Stomach (tissue), 9 donors: Measurements from ENCODE around the gene SLFNL1. TPM values are rescaled to one million over a fixed set of nuclear protein-coding genes. Genes with fewer than 3 reads are reported as not detected.

Source experiments
- DNase-seq, 2 donors: peaks; one replicate each; pipeline versions ENCODE4 v3.0.0 to v3.0.0-alpha.2; 2013 to 2019
- H3K27ac ChIP-seq, 5 donors: fragments of 200-600 bp in 4 of 5; sonication (generic) in 4 of 5; one replicate each; pipeline ENCODE4 v1.5.1; 2013 to 2019; ENCODE audit warnings: mild to moderate bottlenecking in 1 of 5, moderate library complexity in 1 of 5
- H3K27me3 ChIP-seq, 3 donors: fragments of 200-600 bp; sonication (generic); one replicate each; pipeline ENCODE4 v1.5.1; 2017 to 2019; ENCODE audit warnings: mixed run types in 1 of 3
- H3K36me3 ChIP-seq, 4 donors: fragments of 200-600 bp; sonication (generic); 1 replicate in 3 of 4; 2 replicates in 1 of 4; pipeline ENCODE4 v1.5.1; 2016 to 2019
- H3K4me1 ChIP-seq, 4 donors: fragments of 200-600 bp; sonication (generic); one replicate each; pipeline ENCODE4 v1.5.1; 2016 to 2019
- H3K4me3 ChIP-seq, 4 donors: fragments of 200-600 bp; sonication (generic) in 3 of 4; one replicate each; pipeline ENCODE4 v1.5.1; 2016 to 2019; ENCODE audit warnings: mild to moderate bottlenecking in 1 of 4
- H3K9me3 ChIP-seq, 4 donors: fragments of 200-600 bp; sonication (generic); one replicate each; pipeline ENCODE4 v1.5.1; 2016 to 2019
- EP300 ChIP-seq: sonication (generic); formaldehyde crosslinking; IDR thresholded peaks from one replicate; pipeline ENCODE4 v1.6.1; 2017; ENCODE audit warnings: antibody characterized with exemption
- POLR2A ChIP-seq, 4 donors: fragments of 450-650 bp; IDR thresholded peaks; one replicate each; pipeline ENCODE4 v1.6.1; 2016; ENCODE audit warnings: antibody characterized with exemption in 4 of 4, control low read depth in 2 of 4, mild to moderate bottlenecking in 1 of 4, moderate library complexity in 1 of 4
- POLR2AphosphoS5 ChIP-seq, 3 donors: sonication (generic); formaldehyde crosslinking; IDR thresholded peaks; one replicate each; pipeline ENCODE4 v1.6.1; 2016; ENCODE audit warnings: antibody characterized with exemption in 3 of 3
- WGBS, 5 donors: extraction: QIAGEN DNeasy Blood & Tissue Kit in 3 of 5; methylation state at CpG; one replicate each; pipeline versions ENCODE4 v1.1.5 to v1.1.7; 2013 to 2018; 5-methylcytosine and 5-hydroxymethylcytosine counted together
- intact Hi-C: fragments of 100-400 bp; cut with DNase I; formaldehyde crosslinking; loops from one replicate; pipeline ENCODE4 v1.15.1; 2023; ENCODE audit warnings: low total_unique reads
- polyA plus RNA-seq, 3 donors: library from polyadenylated mRNA; stranded (reverse); fragments of 200-250 nt; gene quantifications; one replicate each; pipeline ENCODE4 v1.2.3, GENCODE V29; 2013
- total RNA-seq, 5 donors: library from RNA; depleted of rRNA; stranded (reverse); fragments of >200 nt; gene quantifications; one replicate each; pipeline versions ENCODE4 v1.1.0 to v1.2.3, GENCODE V29; 2014 to 2016
- TF ChIP-seq, protein P1 (sequence below), 7 experiments: fragments of 450-650 bp in 4 of 7; fragments of 200-600 bp in 3 of 7; sonication (generic) in 3 of 7; IDR thresholded peaks; one replicate each; pipeline ENCODE4 v1.5.1; 2016 to 2019; ENCODE audit warnings: antibody characterized with exemption in 7 of 7, control low read depth in 2 of 7, mild to moderate bottlenecking in 1 of 7
- donor health status: healthy with polysubstance abuse.
- donor health status: Bipolar disorder and iron deficiency.
- donor health status: healthy.

The SLFNL1 gene
- total and polyA plus RNA-seq, 8 donors = 0.25 to 10.5 (median 0.73) TPM; not detected in 3

DNA sequence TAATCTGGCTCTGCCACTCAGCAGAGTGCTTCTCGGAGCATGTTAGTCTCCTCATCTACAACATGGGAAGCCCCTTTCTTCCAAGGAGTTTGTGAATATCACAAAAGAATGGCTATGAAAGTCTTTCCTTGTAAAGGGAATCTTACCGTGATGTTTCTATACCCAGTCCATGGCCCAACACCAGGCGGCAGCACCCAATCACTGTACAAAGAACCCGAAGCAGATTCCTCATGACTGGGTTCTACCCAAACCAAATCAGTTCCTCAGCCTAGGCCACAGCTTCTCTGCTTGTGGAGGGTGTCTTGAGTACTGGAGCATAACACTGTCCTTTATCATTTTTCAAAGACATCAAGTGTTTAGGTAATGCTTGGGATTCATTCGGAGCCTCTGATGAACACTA lies 16.6 kb upstream of the SLFNL1 start:
- WGBS, 5 donors = 84 to 93% (median 89%) methylated on average over 5 of the region's 5 CpGs
- Histone ChIP-seq H3K9me3 (no peaks in the 10 kb centered on the region), H3K4me3 (no peak overlapping the region), H3K27ac (no peak overlapping the region), H3K36me3 (peaks cover 28 to 96% (median 83%) of the 10 kb centered on the region in 4 donors), H3K4me1 (no peaks in the 10 kb centered on the region), H3K27me3 (no peaks in the 10 kb centered on the region)
- TF ChIP-seq POLR2AphosphoS5 (IDR thresholded peaks at IDR 0.05) (no peak), POLR2A (IDR thresholded peaks at IDR 0.05) (no peak), EP300 (no peak)
- TF ChIP-seq, protein P1, sequence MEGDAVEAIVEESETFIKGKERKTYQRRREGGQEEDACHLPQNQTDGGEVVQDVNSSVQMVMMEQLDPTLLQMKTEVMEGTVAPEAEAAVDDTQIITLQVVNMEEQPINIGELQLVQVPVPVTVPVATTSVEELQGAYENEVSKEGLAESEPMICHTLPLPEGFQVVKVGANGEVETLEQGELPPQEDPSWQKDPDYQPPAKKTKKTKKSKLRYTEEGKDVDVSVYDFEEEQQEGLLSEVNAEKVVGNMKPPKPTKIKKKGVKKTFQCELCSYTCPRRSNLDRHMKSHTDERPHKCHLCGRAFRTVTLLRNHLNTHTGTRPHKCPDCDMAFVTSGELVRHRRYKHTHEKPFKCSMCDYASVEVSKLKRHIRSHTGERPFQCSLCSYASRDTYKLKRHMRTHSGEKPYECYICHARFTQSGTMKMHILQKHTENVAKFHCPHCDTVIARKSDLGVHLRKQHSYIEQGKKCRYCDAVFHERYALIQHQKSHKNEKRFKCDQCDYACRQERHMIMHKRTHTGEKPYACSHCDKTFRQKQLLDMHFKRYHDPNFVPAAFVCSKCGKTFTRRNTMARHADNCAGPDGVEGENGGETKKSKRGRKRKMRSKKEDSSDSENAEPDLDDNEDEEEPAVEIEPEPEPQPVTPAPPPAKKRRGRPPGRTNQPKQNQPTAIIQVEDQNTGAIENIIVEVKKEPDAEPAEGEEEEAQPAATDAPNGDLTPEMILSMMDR (IDR thresholded peaks at IDR 0.05) = peak in 1 of 7 experiments; percentile 10
- intact Hi-C loops = no loop called here
- DNase-seq = peak in 1 of 2 donors; percentile 11

DNA sequence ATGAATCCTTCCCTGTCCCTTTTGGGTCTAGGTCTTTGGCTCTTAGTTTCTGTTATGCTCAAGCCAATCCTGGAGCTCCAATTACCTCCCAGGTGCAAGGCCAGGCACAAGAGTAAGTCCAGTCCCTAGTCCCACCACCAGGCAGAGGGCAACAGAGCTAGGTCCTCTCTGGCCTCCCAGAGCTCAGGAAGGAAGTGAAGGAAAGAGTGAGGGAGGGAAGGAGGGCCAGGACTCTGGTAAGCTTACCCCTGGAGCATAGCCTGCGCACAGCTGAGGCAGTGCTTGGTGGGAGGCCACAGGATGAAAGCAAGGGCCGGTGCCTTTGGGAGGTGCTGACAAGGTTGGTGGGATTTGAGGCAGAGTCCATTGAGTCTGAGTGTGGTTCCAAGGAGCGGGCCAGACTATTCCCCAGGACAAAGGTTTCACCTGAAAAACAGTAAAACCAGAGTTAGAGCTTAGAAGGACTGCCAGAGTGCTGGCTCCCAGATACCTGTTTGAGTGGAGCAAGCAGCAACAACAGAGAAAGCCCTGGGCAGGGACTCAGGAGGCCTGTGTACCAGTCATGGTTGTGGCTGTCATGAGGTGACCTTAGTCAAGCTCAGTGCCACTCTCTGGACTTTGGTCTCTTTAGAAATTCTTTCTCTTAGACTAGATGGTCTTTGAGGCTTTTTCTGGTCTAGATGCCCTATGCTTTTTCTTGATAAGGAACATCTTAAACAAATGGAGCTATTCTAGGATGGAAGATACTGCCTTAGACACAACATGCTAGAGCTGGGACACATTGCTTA lies 15.8 kb upstream of the SLFNL1 start:
- peaks cover 36 to 98% (median 89%) of the 10 kb centered on the region in 4 donors for H3K36me3 ChIP-seq
- no peak for DNase-seq
- H3K4me3 ChIP-seq = no peak overlapping the region
- no peaks in the 10 kb centered on the region for H3K4me1 ChIP-seq
- 97 to 98% (median 97%) methylated on average over 3 of the region's 3 CpGs for WGBS, 5 donors
- H3K27ac ChIP-seq = no peak overlapping the region
- TF ChIP-seq POLR2AphosphoS5 (IDR thresholded peaks at IDR 0.05) = no peak
- TF ChIP-seq POLR2A (IDR thresholded peaks at IDR 0.05) = no peak
- no peak for TF ChIP-seq EP300
- TF ChIP-seq, protein P1 (IDR thresholded peaks at IDR 0.05) = no peak
- intact Hi-C loops = no loop called here
- H3K27me3 ChIP-seq = no peaks in the 10 kb centered on the region
- H3K9me3 ChIP-seq = no peaks in the 10 kb centered on the region

DNA sequence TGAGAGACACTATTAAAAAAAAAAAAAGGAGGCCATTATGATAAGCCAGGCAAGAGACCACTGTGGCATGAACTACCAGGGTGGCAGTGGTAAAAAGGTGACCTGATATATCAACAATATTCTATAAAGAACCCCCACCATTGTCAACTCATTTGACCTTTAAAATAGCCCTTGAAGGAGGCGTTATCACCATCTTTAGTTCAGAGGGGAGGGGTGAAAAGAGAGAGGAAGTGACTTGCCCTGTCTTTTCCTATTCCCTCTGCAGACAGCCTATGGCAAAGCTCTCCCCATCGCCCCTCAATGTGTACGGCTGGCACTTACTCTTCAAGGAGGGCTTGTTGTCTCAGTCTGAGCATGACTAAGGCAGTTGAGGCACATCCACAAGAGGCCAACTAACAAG lies 11.7 kb upstream of the SLFNL1 start:
- no peak for DNase-seq
- Histone ChIP-seq H3K9me3 (no peaks in the 10 kb centered on the region), H3K4me1 (no peaks in the 10 kb centered on the region), H3K27me3 (no peaks in the 10 kb centered on the region), H3K27ac (no peak overlapping the region), H3K36me3 (peaks cover 30 to 100% (median 97%) of the 10 kb centered on the region in 4 donors), H3K4me3 (no peak overlapping the region)
- intact Hi-C loops = no loop called here
- WGBS, 5 donors = 85 to 90% (median 89%) methylated on average over 3 of the region's 3 CpGs
- TF ChIP-seq, protein P1 (IDR thresholded peaks at IDR 0.05) = no peak
- TF ChIP-seq EP300 (no peak), POLR2A (IDR thresholded peaks at IDR 0.05) (no peak), POLR2AphosphoS5 (IDR thresholded peaks at IDR 0.05) (no peak)

DNA sequence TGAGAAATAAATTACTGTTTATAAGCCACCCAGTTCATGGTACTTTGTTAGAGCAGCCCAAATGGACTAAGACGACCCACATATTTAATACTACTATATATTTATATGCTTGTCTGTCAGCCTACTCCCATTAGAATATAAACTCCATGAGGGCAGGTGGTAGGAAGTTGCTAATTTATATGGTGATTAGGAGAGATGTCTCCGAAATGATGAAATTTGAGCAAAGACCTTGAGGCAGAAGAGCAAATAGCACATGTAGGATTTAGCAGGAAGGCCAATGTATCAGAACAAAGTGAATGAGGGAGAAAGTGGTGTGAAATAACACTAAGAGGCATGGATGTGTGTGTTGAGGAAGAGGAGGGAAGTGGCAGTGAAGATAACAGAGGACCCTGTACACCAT lies 10.6 kb upstream of the SLFNL1 start:
- no peak for TF ChIP-seq POLR2AphosphoS5 (IDR thresholded peaks at IDR 0.05)
- no peak for TF ChIP-seq POLR2A (IDR thresholded peaks at IDR 0.05)
- TF ChIP-seq, protein P1 (IDR thresholded peaks at IDR 0.05) = no peak
- no peak for TF ChIP-seq EP300
- intact Hi-C loops = no loop called here
- DNase-seq = no peak
- Histone ChIP-seq H3K4me1 (no peaks in the 10 kb centered on the region), H3K36me3 (peaks cover 36 to 100% (median 98%) of the 10 kb centered on the region in 4 donors), H3K27ac (no peak overlapping the region), H3K27me3 (no peaks in the 10 kb centered on the region), H3K4me3 (no peak overlapping the region), H3K9me3 (no peaks in the 10 kb centered on the region)
- WGBS, 5 donors = 67 to 97% (median 77%) methylated on average over 2 of the region's 2 CpGs
